ENCODE measurements around the gene CRADD.
"Not testable (repeated sequence)": the region's sequence is repeated elsewhere in the genome, so short reads cannot be mapped to it uniquely, and the experiment has no call there.

The CRADD gene

DNA sequence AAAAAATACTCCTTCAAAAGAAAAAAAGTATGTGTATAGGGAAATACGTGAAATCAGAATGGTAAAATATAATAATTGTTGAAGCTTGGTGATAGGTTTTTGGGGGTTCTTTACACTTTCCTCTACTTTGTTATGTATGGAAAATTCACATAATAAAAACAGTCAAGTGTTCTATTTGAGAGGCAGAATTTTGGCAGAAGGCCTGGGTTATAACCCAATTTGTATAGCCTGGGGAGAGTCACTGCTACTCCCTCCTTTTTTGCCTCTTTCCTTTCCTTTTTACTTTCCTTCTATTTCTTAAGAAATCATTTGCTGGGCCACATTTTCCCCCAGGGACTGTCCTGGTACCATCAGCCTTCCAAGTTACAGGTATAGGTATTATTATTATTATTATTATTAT lies 105.7 kb downstream of the CRADD start:
- DNase-seq (ENCODE audit: low read depth), result no peak

DNA sequence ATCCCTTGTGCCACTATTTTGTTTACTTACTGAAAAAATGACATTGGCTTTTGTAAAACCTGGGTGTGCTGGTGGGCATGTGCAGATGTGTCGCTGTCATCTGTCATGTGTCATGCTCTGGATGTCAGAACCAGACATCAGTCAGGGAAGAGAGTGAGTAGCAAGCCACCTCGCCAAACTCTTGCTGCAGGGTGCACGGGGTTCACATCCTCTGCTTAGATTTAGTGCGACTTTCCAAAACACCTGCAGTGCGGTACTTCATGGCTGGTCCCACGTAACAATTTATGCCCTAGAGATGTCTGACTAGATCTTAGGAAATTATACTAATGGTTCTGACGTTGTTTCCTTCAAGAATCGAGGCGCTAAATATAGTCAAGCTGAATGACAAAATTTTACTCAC lies 106.7 kb downstream of the CRADD start:
- no peak for DNase-seq (ENCODE audit: low read depth)

DNA sequence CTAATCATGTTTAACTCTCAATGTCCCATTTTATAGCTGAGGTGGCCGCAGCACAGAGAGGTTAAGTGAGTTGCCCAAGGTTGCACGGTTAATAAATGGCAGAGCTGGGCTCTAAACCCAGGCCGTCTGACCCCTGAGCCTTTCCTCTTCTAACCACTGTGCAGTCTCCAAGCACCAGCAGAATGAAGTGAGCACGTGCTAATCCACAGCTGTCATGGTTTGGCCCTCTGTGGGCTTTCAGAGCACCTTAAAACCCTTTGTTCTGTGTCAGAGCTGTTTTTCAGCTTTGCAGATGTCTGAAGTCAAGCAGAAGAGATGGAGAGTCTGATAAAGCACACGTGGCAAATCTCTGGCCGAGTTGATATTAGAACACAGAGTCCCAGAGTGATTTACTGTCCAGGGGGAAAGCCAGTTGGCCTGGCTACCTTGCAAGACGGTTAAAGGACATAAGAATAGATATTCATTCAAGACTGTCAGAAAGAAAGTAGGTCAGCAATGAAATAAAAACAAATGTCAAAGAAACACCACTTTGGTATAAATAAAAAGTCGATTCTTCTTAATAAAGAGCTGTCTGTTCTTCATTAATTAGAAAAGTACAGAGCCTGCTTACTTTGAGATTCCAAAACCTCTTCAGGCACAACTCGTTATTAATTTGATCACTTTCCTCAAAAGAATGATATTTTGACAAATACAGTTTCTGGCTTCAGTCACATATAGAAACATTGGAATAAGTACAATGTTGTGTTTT lies 107.3 kb downstream of the CRADD start:
- peak; percentile 85 for DNase-seq (ENCODE audit: low read depth)

- DNase-seq (ENCODE audit: low read depth), result peak; percentile 99
Measured at GRCh38 chr12:93785249-93786010, 108.3 kb downstream of the CRADD start.

DNA sequence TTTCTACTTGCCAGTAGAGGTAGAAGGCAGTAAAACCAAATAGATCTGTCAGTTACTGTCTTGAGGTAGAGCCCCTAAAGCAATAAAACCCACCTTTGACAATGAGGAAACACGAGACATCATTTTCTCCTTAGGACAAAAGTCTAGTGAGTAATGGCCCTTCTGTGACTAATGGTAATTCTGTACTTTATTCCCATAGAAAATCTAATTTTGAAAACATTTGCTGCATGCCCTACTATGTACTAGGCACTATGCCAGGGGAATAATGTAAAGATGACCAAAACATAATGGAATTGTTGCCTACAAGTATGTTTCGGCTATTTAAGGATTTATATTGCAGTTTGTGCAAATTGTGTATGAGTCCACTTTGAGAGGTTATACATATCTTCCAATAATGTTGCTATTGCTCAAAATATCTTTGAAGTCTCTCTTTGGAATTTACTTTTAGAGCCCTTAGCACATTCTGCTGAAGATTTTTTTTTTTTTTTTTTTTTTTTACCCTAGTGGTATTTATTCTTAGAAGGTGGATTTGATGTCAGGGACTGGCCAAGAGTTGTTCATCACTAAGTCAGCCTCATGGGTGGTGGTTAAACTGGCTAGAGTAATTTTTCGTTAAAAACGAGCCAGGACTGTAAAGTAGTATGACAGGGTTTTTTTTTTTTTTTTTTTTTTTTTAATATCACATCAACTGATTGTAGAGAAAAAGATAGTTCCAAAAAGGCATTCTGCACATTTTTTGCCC lies 109.7 kb downstream of the CRADD start:
- DNase-seq (ENCODE audit: low read depth), result peak; percentile 80

DNA sequence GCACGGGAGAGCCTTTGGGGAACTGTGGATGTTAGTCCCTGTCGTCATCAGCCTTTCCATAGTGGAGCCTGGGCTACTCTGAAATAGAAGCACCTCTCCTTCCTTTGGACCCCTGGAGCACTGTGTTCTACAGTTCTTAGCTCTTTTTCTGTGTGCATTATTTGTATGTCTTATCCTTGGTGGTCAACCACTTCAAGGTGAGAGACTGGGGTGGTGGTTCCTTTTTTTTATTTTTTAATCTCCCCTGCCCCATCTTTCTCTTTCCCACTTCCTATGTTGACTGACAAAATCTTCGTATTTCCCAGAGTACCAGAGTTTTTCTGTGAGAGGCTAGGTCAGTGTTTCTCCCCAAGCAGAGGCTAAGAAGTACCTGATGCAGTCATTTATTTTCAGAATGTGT lies 111.7 kb downstream of the CRADD start:
- DNase-seq (ENCODE audit: low read depth), result no peak

DNA sequence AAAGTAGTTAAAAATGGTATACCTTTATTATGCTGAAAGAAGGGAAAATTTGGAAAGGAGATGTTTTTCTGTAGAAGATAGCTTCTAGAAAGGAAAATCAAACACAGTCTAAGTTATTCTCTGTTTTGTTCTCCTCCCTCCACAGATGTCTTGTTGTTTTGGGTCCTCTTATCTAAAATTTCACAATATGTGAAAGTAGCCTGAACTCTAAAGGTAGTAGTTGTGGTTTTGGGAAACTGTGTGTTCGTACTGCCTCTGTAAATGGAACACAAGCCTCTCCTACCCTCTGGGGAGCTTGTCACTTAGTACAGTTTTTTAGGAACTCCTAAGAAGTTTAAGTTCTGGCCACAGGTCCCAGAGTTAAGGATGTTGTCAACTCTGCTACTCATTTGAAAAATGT lies 112.6 kb downstream of the CRADD start:
- no peak for DNase-seq (ENCODE audit: low read depth)

DNA sequence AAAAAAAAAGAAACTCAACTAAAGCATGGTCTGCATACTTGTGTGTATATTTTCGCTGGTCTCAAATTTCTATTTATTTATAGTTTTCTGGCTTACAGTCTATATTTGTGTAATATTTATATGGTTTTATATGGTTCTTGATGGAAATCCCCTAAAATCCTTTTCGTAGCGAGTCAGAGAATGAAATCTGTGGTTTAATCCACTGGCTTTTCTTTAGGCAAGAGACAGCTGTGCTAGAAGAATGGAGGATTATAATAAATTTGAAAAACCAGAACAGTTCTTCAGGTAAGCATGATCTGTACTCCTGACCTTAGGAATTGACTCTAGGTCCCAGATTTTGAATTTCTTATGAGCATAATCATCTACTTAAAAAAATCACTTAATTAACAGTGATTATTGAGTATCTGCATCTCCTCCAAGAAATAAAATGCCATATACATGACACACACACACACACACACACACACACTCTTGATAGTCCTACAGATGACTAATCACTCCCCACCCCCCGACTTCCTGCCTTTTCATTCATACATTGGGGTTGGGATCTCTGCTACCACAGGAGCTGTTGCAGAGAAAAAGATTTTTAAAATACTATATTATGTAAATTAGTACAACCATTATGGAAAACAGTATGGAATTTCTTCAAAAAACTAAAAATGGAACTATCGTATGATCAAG lies 113.4 kb downstream of the CRADD start:
- DNase-seq (ENCODE audit: low read depth), result peak; percentile 95

GRCh38 chr12:93793007-93793406 lies 115.8 kb downstream of the CRADD start:
- DNase-seq (ENCODE audit: low read depth), result no peak

- DNase-seq (ENCODE audit: low read depth), result no peak
Measured at GRCh38 chr12:93793983-93794382, 116.8 kb downstream of the CRADD start.

GRCh38 chr12:93794738-93795137 lies 117.6 kb downstream of the CRADD start:
- DNase-seq (ENCODE audit: low read depth), result no peak

DNA sequence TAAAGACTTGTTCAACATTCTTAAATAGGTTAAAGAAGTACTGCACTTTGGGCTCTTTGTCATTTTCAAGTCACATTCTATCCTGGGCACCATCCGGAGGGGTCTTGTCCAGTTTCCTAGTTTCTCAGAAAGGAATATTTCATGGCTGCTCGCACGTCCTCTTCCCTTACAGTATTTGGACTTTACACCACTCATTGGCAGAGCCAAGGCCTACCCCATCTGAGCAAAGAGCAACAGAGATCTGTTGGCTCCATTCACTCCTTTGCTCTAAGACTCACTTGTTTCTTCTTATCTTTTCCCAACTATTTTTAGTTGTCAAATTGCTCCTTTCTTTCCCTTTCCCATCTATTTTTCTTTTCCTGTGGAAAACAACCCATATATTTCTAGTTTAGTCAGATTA lies 118.2 kb downstream of the CRADD start:
- DNase-seq (ENCODE audit: low read depth), result no peak

- DNase-seq (ENCODE audit: low read depth), result no peak
Measured at GRCh38 chr12:93796729-93797128, 119.6 kb downstream of the CRADD start.

DNA sequence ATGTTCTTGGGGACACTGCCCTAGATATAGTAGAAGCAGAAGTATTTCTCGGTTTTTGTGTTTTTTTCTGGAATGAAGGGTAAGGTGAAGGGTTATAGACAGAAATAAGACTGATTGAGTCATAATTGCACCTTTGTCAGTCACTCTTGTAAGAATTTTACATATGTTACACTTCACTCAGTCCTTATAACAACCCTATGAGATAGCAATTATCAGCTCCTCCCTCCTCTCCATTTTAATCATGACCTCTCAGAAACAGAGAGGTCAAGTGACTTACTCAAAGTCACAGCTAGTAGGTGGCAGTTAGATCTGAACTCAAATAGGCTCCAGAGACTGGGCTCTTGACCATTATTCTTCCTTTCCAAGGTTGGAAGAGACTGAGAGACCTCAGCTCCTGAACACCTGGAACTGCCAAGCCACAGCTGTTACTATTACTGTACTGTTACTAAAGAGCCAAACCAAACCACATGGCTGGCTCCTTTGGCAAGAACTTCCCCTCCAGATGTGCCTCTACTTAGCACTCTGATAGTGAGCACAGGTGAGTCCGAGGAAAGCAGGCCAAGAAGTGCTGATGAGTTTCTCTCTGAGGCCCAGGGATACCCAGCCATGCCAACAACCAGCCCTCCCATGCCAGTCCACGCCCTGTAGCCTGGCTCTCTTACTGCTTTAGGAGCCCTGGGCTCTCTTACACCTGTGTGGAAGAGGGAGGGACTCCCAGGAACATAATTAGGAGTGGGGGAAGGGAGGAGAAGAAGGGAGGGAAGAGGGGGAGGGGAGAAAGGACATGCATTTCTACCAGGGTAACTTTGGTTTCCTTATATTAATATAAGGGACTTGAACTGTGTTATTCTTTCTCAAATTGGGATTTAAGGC lies 121.3 kb downstream of the CRADD start:
- DNase-seq (ENCODE audit: low read depth), result no peak

DNA sequence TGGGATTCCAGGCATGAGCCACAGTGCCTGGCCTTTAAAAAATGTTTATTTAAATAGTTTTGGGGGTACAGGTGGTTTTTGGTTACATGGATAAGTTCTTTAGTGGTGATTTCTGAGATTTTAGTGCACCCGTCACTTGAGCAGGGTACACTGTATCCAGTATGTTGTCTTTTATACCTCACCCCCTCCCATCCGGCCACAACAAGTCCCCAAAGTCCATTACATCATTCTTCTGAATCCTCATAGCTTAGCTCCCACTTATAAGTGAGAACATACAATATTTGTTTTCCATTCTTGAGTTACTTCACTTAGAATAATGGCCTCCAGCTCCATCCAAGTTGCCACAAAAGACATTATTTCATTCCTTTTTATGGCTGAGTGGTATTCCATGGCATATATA lies 124.5 kb downstream of the CRADD start:
- not testable (repeated sequence) for DNase-seq (ENCODE audit: low read depth)

DNA sequence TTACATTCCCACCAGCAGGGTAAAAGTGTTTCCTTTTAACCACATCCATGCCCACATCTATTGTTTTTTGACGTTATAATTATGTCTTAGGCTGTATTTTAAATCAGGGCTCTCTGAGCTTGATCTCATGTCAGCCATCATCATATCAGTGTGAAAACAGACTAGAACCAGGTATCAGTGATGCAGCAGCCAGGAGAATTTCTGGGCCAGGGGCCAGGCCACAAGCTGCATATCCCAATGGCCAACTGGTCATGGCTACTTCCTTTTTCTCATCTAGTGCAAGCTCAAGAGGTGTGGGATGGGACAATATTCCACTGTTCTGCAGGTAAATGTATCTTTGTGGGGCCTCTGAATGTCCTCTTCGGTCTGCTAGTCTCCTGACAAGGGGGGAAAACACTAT lies 125.1 kb downstream of the CRADD start:
- DNase-seq (ENCODE audit: low read depth), result peak; percentile 41

- DNase-seq (ENCODE audit: low read depth), result peak; percentile 41
Measured at GRCh38 chr12:93802698-93803423, 125.7 kb downstream of the CRADD start.

GRCh38 chr12:93803424-93803807 lies 126.2 kb downstream of the CRADD start:
- DNase-seq (ENCODE audit: low read depth), result peak; percentile 35

- DNase-seq (ENCODE audit: low read depth), result peak; percentile 79
Measured at GRCh38 chr12:93804392-93805179, 127.4 kb downstream of the CRADD start.

DNA sequence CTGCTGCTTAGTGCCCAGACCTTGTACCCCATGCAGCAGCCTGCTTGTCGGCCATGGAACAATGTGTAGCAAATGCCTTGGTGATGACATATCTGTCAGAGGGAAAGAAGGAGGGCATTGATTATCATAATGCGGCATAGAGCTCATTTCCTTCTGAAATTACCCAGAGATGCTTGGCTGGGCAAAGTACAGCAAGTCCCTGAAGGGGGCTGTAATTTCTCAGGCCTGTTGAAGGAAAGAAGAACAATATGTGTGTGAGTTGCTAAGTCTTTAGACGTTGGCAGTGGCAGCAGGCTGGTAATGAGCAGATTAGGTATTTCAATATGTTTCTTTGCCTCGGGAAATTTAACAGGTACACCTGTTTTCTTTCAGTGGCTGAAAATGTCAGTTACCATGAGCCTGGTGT lies 128.6 kb downstream of the CRADD start:
- peak; percentile 22 for DNase-seq (ENCODE audit: low read depth)

Data from ELR (cell line).